Sigmoid colon (tissue), 7 donors: ENCODE data around the gene MACROD2. TPM values are rescaled to one million over a fixed set of nuclear protein-coding genes. Genes with fewer than 3 reads are reported as not detected.

ENCODE experiments used
- DNase-seq: peaks from one replicate; pipeline ENCODE4 v3.0.0-alpha.2; 2019
- H3K27ac ChIP-seq, 4 donors: fragments of 200-600 bp; sonication (generic); one replicate each; pipeline ENCODE4 v1.5.1; 2016 to 2019; ENCODE audit warnings: mild to moderate bottlenecking in 1 of 4
- H3K27me3 ChIP-seq, 3 donors: fragments of 200-600 bp; sonication (generic); one replicate each; pipeline ENCODE4 v1.5.1; 2019; ENCODE audit warnings: mild to moderate bottlenecking in 1 of 3
- H3K36me3 ChIP-seq, 4 donors: fragments of 200-600 bp; sonication (generic); one replicate each; pipeline ENCODE4 v1.5.1; 2016 to 2019
- H3K4me1 ChIP-seq, 4 donors: fragments of 200-600 bp; sonication (generic); one replicate each; pipeline ENCODE4 v1.5.1; 2017 to 2019
- H3K4me3 ChIP-seq, 4 donors: fragments of 200-600 bp; sonication (generic); one replicate each; pipeline ENCODE4 v1.5.1; 2017 to 2019; ENCODE audit warnings: mild to moderate bottlenecking in 2 of 4, moderate library complexity in 1 of 4
- H3K9me3 ChIP-seq, 4 donors: fragments of 200-600 bp in 3 of 4; sonication (generic) in 3 of 4; one replicate each; pipeline versions ENCODE4 v1.5.1 to v1.6.1; 2013 to 2019
- EP300 ChIP-seq, 4 donors: sonication (generic); formaldehyde crosslinking; IDR thresholded peaks; one replicate each; pipeline ENCODE4 v1.6.1; 2017; ENCODE audit warnings: antibody characterized with exemption in 4 of 4
- POLR2A ChIP-seq, 2 donors: fragments of 450-650 bp; IDR thresholded peaks; one replicate each; pipeline ENCODE4 v1.6.1; 2016; ENCODE audit warnings: antibody characterized with exemption in 2 of 2, mild to moderate bottlenecking in 2 of 2, moderate library complexity in 2 of 2
- POLR2AphosphoS5 ChIP-seq, 4 donors: sonication (generic); formaldehyde crosslinking; IDR thresholded peaks; one replicate each; pipeline ENCODE4 v1.6.1; 2017; ENCODE audit warnings: antibody characterized with exemption in 4 of 4
- WGBS, 2 donors: extraction: QIAGEN DNeasy Blood & Tissue Kit; methylation state at CpG; one replicate each; pipeline ENCODE4 v1.1.7; 2013; 5-methylcytosine and 5-hydroxymethylcytosine counted together
- intact Hi-C: fragments of 100-400 bp; cut with DNase I; formaldehyde crosslinking; loops from one replicate; pipeline ENCODE4 v1.15.1; 2023
- polyA plus RNA-seq, 3 donors: library from polyadenylated mRNA; stranded (reverse); fragments of 200-250 nt; gene quantifications; one replicate each; pipeline ENCODE4 v1.2.3, GENCODE V29; 2013
- total RNA-seq, 4 donors: library from RNA; depleted of rRNA; stranded (reverse); fragments of >200 nt; gene quantifications; one replicate each; pipeline ENCODE4 v1.1.0, GENCODE V29; 2016
- TF ChIP-seq, protein P1 (sequence below), 4 experiments: fragments of 450-650 bp in 3 of 4; fragments of 200-600 bp in 1 of 4; IDR thresholded peaks; one replicate each; pipeline ENCODE4 v1.5.1; 2016 to 2019; ENCODE audit warnings: antibody characterized with exemption in 4 of 4, mild to moderate bottlenecking in 3 of 4, moderate library complexity in 2 of 4
- donor health status: healthy with polysubstance abuse.
- donor health status: Bipolar disorder and iron deficiency.
- donor health status: healthy.

MACROD2 gene
- total and polyA plus RNA-seq, 7 donors: 1.2 to 22.4 (median 5.8) TPM

DNA sequence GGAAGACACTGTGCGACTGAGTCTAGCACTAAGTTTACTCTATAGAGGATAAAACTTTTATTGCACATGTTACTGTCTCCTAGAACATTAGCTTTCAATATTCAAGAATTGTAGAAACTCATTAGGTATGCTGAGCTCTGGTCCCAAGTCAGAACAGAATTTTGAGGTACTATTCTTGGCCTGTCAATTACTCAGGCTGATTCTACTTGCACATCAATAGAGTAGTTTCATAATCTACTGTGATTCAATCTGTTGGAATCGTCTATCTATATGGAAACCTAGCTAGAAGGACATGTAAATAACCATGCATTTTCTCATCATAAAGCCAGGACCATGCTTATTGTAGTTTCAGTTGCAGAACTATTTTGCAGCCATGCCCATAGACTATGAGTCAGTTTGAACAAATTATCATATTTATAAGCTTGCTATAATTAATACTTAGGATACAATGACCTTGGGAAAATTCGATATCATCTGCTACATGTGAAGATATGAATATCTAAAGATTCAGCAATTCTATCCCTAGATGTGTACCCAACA, 300.5 kb downstream of the MACROD2 start:
- H3K27me3 ChIP-seq: no peaks in the 10 kb centered on the region
- no peaks in the 10 kb centered on the region for H3K9me3 ChIP-seq
- no peaks in the 10 kb centered on the region for H3K4me1 ChIP-seq
- H3K36me3 ChIP-seq: no peaks in the 10 kb centered on the region
- H3K4me3 ChIP-seq: no peak overlapping the region
- WGBS, 2 donors: 47 to 49% methylated on average over 3 of the region's 3 CpGs
- TF ChIP-seq EP300 (IDR thresholded peaks at IDR 0.05) (no peak), POLR2A (IDR thresholded peaks at IDR 0.05) (no peak), POLR2AphosphoS5 (IDR thresholded peaks at IDR 0.05) (no peak)
- TF ChIP-seq, protein P1, sequence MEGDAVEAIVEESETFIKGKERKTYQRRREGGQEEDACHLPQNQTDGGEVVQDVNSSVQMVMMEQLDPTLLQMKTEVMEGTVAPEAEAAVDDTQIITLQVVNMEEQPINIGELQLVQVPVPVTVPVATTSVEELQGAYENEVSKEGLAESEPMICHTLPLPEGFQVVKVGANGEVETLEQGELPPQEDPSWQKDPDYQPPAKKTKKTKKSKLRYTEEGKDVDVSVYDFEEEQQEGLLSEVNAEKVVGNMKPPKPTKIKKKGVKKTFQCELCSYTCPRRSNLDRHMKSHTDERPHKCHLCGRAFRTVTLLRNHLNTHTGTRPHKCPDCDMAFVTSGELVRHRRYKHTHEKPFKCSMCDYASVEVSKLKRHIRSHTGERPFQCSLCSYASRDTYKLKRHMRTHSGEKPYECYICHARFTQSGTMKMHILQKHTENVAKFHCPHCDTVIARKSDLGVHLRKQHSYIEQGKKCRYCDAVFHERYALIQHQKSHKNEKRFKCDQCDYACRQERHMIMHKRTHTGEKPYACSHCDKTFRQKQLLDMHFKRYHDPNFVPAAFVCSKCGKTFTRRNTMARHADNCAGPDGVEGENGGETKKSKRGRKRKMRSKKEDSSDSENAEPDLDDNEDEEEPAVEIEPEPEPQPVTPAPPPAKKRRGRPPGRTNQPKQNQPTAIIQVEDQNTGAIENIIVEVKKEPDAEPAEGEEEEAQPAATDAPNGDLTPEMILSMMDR (IDR thresholded peaks at IDR 0.05): no peak
- no peak overlapping the region for H3K27ac ChIP-seq
- intact Hi-C loops: no loop called here
- no peak for DNase-seq

GRCh38 chr20:14299831-14300230, 304.5 kb downstream of the MACROD2 start:
- Histone ChIP-seq H3K36me3 (no peaks in the 10 kb centered on the region), H3K4me3 (no peak overlapping the region), H3K27me3 (no peaks in the 10 kb centered on the region), H3K27ac (no peak overlapping the region), H3K9me3 (peaks cover 0 to 4% (median 0%) of the 10 kb centered on the region in 4 donors), H3K4me1 (no peaks in the 10 kb centered on the region)
- intact Hi-C loops: no loop called here
- TF ChIP-seq POLR2AphosphoS5 (IDR thresholded peaks at IDR 0.05) (no peak), EP300 (IDR thresholded peaks at IDR 0.05) (no peak), POLR2A (IDR thresholded peaks at IDR 0.05) (no peak)
- TF ChIP-seq, protein P1 (IDR thresholded peaks at IDR 0.05): no peak
- no peak for DNase-seq
- WGBS, 2 donors: 87 to 92% methylated on average over 4 of the region's 4 CpGs

DNA sequence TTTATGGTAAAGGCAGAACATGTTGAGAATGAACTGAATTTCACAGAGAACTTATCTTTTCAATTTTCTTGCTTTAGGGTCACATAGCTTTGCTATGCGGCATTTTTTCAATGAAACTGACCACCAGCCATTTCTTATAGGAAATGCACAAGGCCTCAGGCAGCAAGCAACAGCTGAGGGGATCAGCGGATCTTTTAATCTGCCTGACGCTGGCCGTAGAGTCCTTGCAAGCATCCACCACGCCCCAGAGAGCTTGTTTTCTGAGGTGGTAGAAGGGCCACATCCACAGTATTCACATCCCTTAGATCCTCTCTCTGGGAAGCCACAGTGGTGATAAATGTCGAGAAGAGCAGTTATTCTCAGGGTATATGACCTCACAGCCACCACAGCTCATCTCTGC, 307.8 kb downstream of the MACROD2 start:
- Histone ChIP-seq H3K9me3 (peaks cover 0 to 4% (median 0%) of the 10 kb centered on the region in 4 donors), H3K4me1 (peaks cover 0 to 7% (median 2%) of the 10 kb centered on the region in 4 donors), H3K27me3 (no peaks in the 10 kb centered on the region), H3K27ac (no peak overlapping the region), H3K4me3 (no peak overlapping the region), H3K36me3 (no peaks in the 10 kb centered on the region)
- intact Hi-C loops: no loop called here
- no peak for DNase-seq
- TF ChIP-seq EP300 (IDR thresholded peaks at IDR 0.05): no peak
- TF ChIP-seq, protein P1 (IDR thresholded peaks at IDR 0.05): no peak
- no peak for TF ChIP-seq POLR2A (IDR thresholded peaks at IDR 0.05)
- TF ChIP-seq POLR2AphosphoS5 (IDR thresholded peaks at IDR 0.05): no peak
- 82 to 91% methylated on average over 6 of the region's 6 CpGs for WGBS, 2 donors

GRCh38 chr20:14303651-14304050, 308.3 kb downstream of the MACROD2 start:
- TF ChIP-seq, protein P1 (IDR thresholded peaks at IDR 0.05): no peak
- TF ChIP-seq POLR2AphosphoS5 (IDR thresholded peaks at IDR 0.05): no peak
- Histone ChIP-seq H3K4me3 (no peak overlapping the region), H3K9me3 (peaks cover 0 to 4% (median 0%) of the 10 kb centered on the region in 4 donors), H3K36me3 (no peaks in the 10 kb centered on the region), H3K4me1 (peaks cover 0 to 12% (median 4%) of the 10 kb centered on the region in 4 donors), H3K27ac (no peak overlapping the region), H3K27me3 (no peaks in the 10 kb centered on the region)
- intact Hi-C loops: no loop called here
- no peak for DNase-seq

DNA sequence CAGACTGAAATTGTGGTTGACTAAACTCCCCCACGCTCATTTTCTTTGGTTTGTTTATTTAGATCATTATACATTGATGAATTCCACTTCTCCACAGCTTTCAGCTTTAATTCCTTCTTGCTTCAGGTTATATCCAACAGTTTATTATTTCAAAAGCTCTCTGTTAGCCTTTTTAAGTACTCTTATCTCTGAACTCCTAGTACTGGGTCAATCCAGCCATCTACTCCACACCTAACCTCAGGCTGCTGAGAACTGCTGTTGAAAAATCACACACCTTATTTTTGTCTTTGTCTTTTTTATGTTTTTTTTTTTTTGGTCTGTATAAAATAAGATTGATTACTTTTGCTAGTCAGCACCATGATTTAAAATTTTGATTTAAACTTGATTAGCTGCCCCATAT, 309.2 kb downstream of the MACROD2 start:
- no peaks in the 10 kb centered on the region for H3K36me3 ChIP-seq
- peaks cover 0 to 13% (median 4%) of the 10 kb centered on the region in 4 donors for H3K4me1 ChIP-seq
- DNase-seq: no peak
- intact Hi-C loops: no loop called here
- peaks cover 0 to 4% (median 0%) of the 10 kb centered on the region in 4 donors for H3K9me3 ChIP-seq
- no peak overlapping the region for H3K4me3 ChIP-seq
- H3K27ac ChIP-seq: no peak overlapping the region
- H3K27me3 ChIP-seq: no peaks in the 10 kb centered on the region
- TF ChIP-seq POLR2AphosphoS5 (IDR thresholded peaks at IDR 0.05) (no peak), EP300 (IDR thresholded peaks at IDR 0.05) (no peak), POLR2A (IDR thresholded peaks at IDR 0.05) (no peak)
- TF ChIP-seq, protein P1 (IDR thresholded peaks at IDR 0.05): no peak
- 83 to 88% methylated on average over 1 of the region's 1 CpG for WGBS, 2 donors
